22Rv1 (cell line): ENCODE results near the gene SIK2.
"Not testable (repeated sequence)": the region's sequence is repeated elsewhere in the genome, so short reads cannot be mapped to it uniquely, and the experiment has no call there.

Source experiments
- H3K27ac ChIP-seq: fragments of 450-650 bp; 2 replicates; pipeline ENCODE4 v1.5.1; 2017
- CTCF ChIP-seq: fragments of 450-650 bp; IDR thresholded peaks from 2 replicates; pipeline ENCODE4 v1.5.1; 2017; ENCODE audit warnings: mild to moderate bottlenecking
- ZFX ChIP-seq: fragments of 450-650 bp; IDR thresholded peaks from 2 replicates; pipeline ENCODE4 v1.6.1; 2017; ENCODE audit warnings: antibody characterized with exemption, borderline replicate concordance

SIK2 gene

GRCh38 chr11:111642542-111642941 lies 40.3 kb downstream of the SIK2 start:
- TF ChIP-seq ZFX (no peak), CTCF (no peak)
- no peak overlapping the region for H3K27ac ChIP-seq

GRCh38 chr11:111644922-111645321 lies 42.7 kb downstream of the SIK2 start:
- TF ChIP-seq CTCF = no peak
- TF ChIP-seq ZFX = no peak
- no peak overlapping the region for H3K27ac ChIP-seq

- H3K27ac ChIP-seq = no peak overlapping the region
- TF ChIP-seq ZFX (no peak), CTCF (no peak)
Measured at GRCh38 chr11:111645657-111646316, 43.5 kb downstream of the SIK2 start.

- H3K27ac ChIP-seq = not testable (repeated sequence)
Measured at GRCh38 chr11:111651336-111651735, 49.1 kb downstream of the SIK2 start.

GRCh38 chr11:111652184-111652583 lies 49.9 kb downstream of the SIK2 start:
- H3K27ac ChIP-seq = no peak overlapping the region
- TF ChIP-seq ZFX = no peak
- TF ChIP-seq CTCF = no peak

GRCh38 chr11:111654601-111655000 lies 52.4 kb downstream of the SIK2 start:
- H3K27ac ChIP-seq = no peak overlapping the region
- TF ChIP-seq CTCF (no peak), ZFX (no peak)

- no peak overlapping the region for H3K27ac ChIP-seq
- TF ChIP-seq CTCF = no peak
- TF ChIP-seq ZFX = no peak
Measured at GRCh38 chr11:111655924-111656323, 53.7 kb downstream of the SIK2 start.

GRCh38 chr11:111657905-111658304 lies 55.7 kb downstream of the SIK2 start:
- not testable (repeated sequence) for H3K27ac ChIP-seq

GRCh38 chr11:111658493-111658892 lies 56.2 kb downstream of the SIK2 start:
- not testable (repeated sequence) for H3K27ac ChIP-seq
